ENCODE measurements around the gene MED13L.
A peak's percentile ranks its signal among the peaks of the same experiment; 100 is the strongest.

MED13L gene

DNA sequence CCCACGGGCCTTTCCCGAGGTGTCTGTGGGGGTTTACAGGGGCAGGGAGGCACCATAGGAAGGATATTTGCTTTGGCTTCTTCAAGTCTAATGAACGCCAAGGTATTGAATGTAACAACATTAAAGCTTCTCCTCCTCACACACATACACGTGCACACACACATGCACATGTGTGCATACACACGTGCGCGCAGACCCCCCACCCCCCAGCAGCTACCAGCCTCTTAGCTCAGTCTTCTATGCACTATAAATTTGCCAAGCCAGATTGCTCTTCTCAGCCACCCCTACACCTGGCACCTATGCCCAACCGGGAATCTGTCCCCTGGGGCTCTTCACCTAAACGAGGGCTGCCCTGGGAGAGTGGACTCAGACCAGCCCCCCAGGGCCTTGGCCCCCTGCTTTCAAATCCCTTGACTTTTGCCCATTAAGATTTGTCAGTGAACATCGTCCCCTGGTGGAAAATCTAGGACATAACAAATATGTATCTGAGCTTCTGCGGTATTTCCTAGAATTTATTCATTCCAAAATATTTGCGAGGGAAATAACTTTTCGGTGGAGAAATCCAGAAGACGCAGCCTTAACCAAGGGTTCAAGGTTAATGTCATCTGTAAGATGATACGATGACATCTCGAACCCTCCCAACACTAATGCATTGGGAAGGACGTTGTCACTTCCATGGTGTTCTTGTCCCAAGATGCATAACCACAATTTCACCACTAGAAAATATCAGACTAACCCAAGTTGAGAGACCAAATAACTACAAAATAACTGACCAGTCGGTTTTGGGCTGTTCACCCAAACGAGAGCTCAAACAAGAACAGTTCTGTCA lies 330.4 kb downstream of the MED13L start:
- no peak overlapping the region for H2AFZ ChIP-seq (ENCODE audit: low read depth, low read length)
- TF ChIP-seq, protein P1, sequence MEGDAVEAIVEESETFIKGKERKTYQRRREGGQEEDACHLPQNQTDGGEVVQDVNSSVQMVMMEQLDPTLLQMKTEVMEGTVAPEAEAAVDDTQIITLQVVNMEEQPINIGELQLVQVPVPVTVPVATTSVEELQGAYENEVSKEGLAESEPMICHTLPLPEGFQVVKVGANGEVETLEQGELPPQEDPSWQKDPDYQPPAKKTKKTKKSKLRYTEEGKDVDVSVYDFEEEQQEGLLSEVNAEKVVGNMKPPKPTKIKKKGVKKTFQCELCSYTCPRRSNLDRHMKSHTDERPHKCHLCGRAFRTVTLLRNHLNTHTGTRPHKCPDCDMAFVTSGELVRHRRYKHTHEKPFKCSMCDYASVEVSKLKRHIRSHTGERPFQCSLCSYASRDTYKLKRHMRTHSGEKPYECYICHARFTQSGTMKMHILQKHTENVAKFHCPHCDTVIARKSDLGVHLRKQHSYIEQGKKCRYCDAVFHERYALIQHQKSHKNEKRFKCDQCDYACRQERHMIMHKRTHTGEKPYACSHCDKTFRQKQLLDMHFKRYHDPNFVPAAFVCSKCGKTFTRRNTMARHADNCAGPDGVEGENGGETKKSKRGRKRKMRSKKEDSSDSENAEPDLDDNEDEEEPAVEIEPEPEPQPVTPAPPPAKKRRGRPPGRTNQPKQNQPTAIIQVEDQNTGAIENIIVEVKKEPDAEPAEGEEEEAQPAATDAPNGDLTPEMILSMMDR (IDR thresholded peaks at IDR 0.05; ENCODE audit: borderline replicate concordance, extremely low read depth, low read length, poor library complexity, severe bottlenecking): peak; percentile 50
- TF ChIP-seq EZH2 (IDR thresholded peaks at IDR 0.05; ENCODE audit: borderline replicate concordance, low read depth, low read length, severe bottlenecking): no peak
- H3K27me3 ChIP-seq (ENCODE audit: insufficient read depth, low read length, poor library complexity): no peaks in the 10 kb centered on the region
- no peak overlapping the region for H3K27ac ChIP-seq (ENCODE audit: low read length)
- no peaks in the 10 kb centered on the region for H3K4me1 ChIP-seq (ENCODE audit: insufficient read depth, low read length)
- H4K20me1 ChIP-seq (ENCODE audit: insufficient read depth, low read length): no peaks in the 10 kb centered on the region
- ATAC-seq (ENCODE audit: insufficient read depth, low read depth) (no peak), DNase-seq (no peak)
- H3K9ac ChIP-seq (ENCODE audit: low read depth, low read length): no peak overlapping the region
- H3K9me3 ChIP-seq (ENCODE audit: insufficient read depth, low read length, severe bottlenecking): no peaks in the 10 kb centered on the region
- H3K36me3 ChIP-seq (ENCODE audit: insufficient read depth, low read length): no peaks in the 10 kb centered on the region; the same call in 1 of the 2 replicates
- H3K4me3 ChIP-seq (ENCODE audit: low read depth in 1 of 2, low read length in 2 of 2): no peak overlapping the region
- no peaks in the 10 kb centered on the region for H3K79me2 ChIP-seq (ENCODE audit: insufficient read depth, low read length)
- H3K4me2 ChIP-seq (ENCODE audit: insufficient read depth, low read length): no peak overlapping the region

DNA sequence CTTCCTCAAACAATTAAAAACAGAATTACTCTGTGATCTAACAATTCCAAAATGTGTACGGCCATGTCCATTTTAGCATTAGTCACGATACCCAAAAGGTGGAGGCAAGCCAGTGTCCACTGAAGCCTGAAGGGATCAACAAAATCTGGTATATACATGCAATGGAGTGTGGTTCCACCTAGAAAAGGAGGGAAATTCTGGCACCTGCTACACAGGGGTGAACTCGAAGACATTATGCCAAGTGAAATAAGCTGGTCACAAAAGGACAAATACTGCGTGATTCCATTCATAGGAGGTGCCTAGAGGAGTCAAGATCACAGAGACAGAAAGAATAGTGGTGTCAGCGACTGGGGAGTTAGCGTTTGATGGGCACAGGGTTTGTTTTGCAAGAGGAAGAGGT lies 331.4 kb downstream of the MED13L start:
- Histone ChIP-seq H3K4me3 (ENCODE audit: low read depth in 1 of 2, low read length in 2 of 2) (no peak overlapping the region), H3K36me3 (ENCODE audit: insufficient read depth, low read length) (no peaks in the 10 kb centered on the region; the same call in 1 of the 2 replicates), H3K4me1 (ENCODE audit: insufficient read depth, low read length) (no peaks in the 10 kb centered on the region), H3K27ac (ENCODE audit: low read length) (no peak overlapping the region), H2AFZ (ENCODE audit: low read depth, low read length) (no peak overlapping the region), H3K4me2 (ENCODE audit: insufficient read depth, low read length) (no peak overlapping the region), H3K9ac (ENCODE audit: low read depth, low read length) (no peak overlapping the region), H4K20me1 (ENCODE audit: insufficient read depth, low read length) (no peaks in the 10 kb centered on the region), H3K79me2 (ENCODE audit: insufficient read depth, low read length) (no peaks in the 10 kb centered on the region), H3K9me3 (ENCODE audit: insufficient read depth, low read length, severe bottlenecking) (no peaks in the 10 kb centered on the region), H3K27me3 (ENCODE audit: insufficient read depth, low read length, poor library complexity) (no peaks in the 10 kb centered on the region)
- ATAC-seq (ENCODE audit: insufficient read depth, low read depth) (no peak), DNase-seq (no peak)
- no peak for TF ChIP-seq EZH2 (IDR thresholded peaks at IDR 0.05; ENCODE audit: borderline replicate concordance, low read depth, low read length, severe bottlenecking)
- TF ChIP-seq, protein P1 (IDR thresholded peaks at IDR 0.05; ENCODE audit: borderline replicate concordance, extremely low read depth, low read length, poor library complexity, severe bottlenecking): no peak

DNA sequence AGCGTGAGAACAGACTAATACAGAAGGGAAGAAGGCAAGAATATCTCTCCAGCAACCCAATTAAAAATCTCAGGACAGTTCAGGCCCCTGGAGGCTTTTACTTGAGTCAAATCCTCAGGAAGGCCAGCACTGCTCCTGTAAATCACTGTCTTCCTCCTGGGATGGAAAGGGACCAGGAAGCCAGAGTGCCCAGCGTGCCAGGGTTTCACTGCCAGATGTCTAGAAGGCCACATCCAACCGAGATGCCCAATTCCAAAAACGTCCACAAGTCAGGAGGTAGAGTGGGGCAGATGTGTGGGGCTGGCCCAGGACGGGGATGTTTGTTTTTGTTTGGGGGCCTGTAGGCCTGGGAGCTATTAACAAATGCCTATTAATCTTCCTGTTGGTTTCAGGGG lies 332.0 kb downstream of the MED13L start:
- H2AFZ ChIP-seq (ENCODE audit: low read depth, low read length): no peak overlapping the region
- DNase-seq: no peak
- no peaks in the 10 kb centered on the region for H4K20me1 ChIP-seq (ENCODE audit: insufficient read depth, low read length)
- no peak overlapping the region for H3K9ac ChIP-seq (ENCODE audit: low read depth, low read length)
- no peak overlapping the region for H3K27ac ChIP-seq (ENCODE audit: low read length)
- ATAC-seq (ENCODE audit: insufficient read depth, low read depth): no peak
- no peaks in the 10 kb centered on the region for H3K9me3 ChIP-seq (ENCODE audit: insufficient read depth, low read length, severe bottlenecking)
- H3K4me1 ChIP-seq (ENCODE audit: insufficient read depth, low read length): no peaks in the 10 kb centered on the region
- TF ChIP-seq EZH2 (IDR thresholded peaks at IDR 0.05; ENCODE audit: borderline replicate concordance, low read depth, low read length, severe bottlenecking): no peak
- TF ChIP-seq, protein P1 (IDR thresholded peaks at IDR 0.05; ENCODE audit: borderline replicate concordance, extremely low read depth, low read length, poor library complexity, severe bottlenecking): no peak
- H3K79me2 ChIP-seq (ENCODE audit: insufficient read depth, low read length): no peaks in the 10 kb centered on the region
- no peaks in the 10 kb centered on the region for H3K27me3 ChIP-seq (ENCODE audit: insufficient read depth, low read length, poor library complexity)
- no peak overlapping the region for H3K4me3 ChIP-seq (ENCODE audit: low read depth in 1 of 2, low read length in 2 of 2)
- H3K36me3 ChIP-seq (ENCODE audit: insufficient read depth, low read length): no peaks in the 10 kb centered on the region; the same call in 1 of the 2 replicates
- no peak overlapping the region for H3K4me2 ChIP-seq (ENCODE audit: insufficient read depth, low read length)

All from DND-41 (cell line).